ENCODE measurements around the gene AGMAT. TPM values are rescaled to one million over a fixed set of nuclear protein-coding genes. Genes with fewer than 3 reads are reported as not detected.

The AGMAT gene
- total and polyA plus RNA-seq, 2 donors (not counting 1 experiment from before 2014, with no cell fraction given) = 0.52 to 1.2 TPM

GRCh38 chr1:15525050-15526020, 59.5 kb downstream of the AGMAT start:
- H3K27me3 ChIP-seq (ENCODE audit: control insufficient read depth, insufficient read depth, low read length) = no peaks in the 10 kb centered on the region
- H3K4me2 ChIP-seq (ENCODE audit: extremely low read depth, insufficient read depth, low read length) = peak overlapping the region; percentile 53
- H3K9ac ChIP-seq (ENCODE audit: insufficient read depth, low read length) = peak overlapping the region; percentile 44
- H3K79me2 ChIP-seq (ENCODE audit: control insufficient read depth, insufficient read depth, low read length) = peaks cover 14% of the 10 kb centered on the region
- TF ChIP-seq EZH2 (IDR thresholded peaks at IDR 0.05; ENCODE audit: low read length, missing control alignments) (no peak), CTCF (conservative IDR thresholded peaks at IDR 0.05 in 1 of 2, IDR thresholded peaks at IDR 0.05 in 1 of 2; ENCODE audit: low read depth in 1 of 2, low read length in 2 of 2) (no peak)
- no peaks in the 10 kb centered on the region for H3K36me3 ChIP-seq (ENCODE audit: control insufficient read depth, insufficient read depth, low read length)
- H3K9me3 ChIP-seq (ENCODE audit: control insufficient read depth, insufficient read depth, low read depth, low read length) = no peaks in the 10 kb centered on the region
- H3K4me3 ChIP-seq (replicated peaks in 1 of 4; ENCODE audit: control extremely low read depth in 1 of 4, insufficient read depth in 1 of 4, low read depth in 3 of 4, low read length in 4 of 4) = peak overlapping the region; percentile 66 to 79 (median 69)
- H3K27ac ChIP-seq (ENCODE audit: insufficient read depth, low read length) = peak overlapping the region; percentile 78
- no peaks in the 10 kb centered on the region for H4K20me1 ChIP-seq (ENCODE audit: control insufficient read depth, extremely low read depth, insufficient read depth, low read length)
- DNase-seq (ENCODE audit: low read depth in 2 of 2) = peak in 1 of 2 donors; percentile 1
- peaks cover 17% of the 10 kb centered on the region for H3K4me1 ChIP-seq (ENCODE audit: control insufficient read depth, extremely low read depth, insufficient read depth, low read length)
- peak overlapping the region; percentile 94 for H2AFZ ChIP-seq (ENCODE audit: low read length)

- H2AFZ ChIP-seq (ENCODE audit: low read length) = peak overlapping the region; percentile 71
- H3K27ac ChIP-seq (ENCODE audit: insufficient read depth, low read length) = peak overlapping the region; percentile 99
- H3K27me3 ChIP-seq (ENCODE audit: control insufficient read depth, insufficient read depth, low read length) = no peaks in the 10 kb centered on the region
- H3K36me3 ChIP-seq (ENCODE audit: control insufficient read depth, insufficient read depth, low read length) = no peaks in the 10 kb centered on the region
- peaks cover 14% of the 10 kb centered on the region for H3K79me2 ChIP-seq (ENCODE audit: control insufficient read depth, insufficient read depth, low read length)
- H4K20me1 ChIP-seq (ENCODE audit: control insufficient read depth, extremely low read depth, insufficient read depth, low read length) = no peaks in the 10 kb centered on the region
- peak overlapping the region; percentile 33 for H3K4me2 ChIP-seq (ENCODE audit: extremely low read depth, insufficient read depth, low read length)
- H3K9me3 ChIP-seq (ENCODE audit: control insufficient read depth, insufficient read depth, low read depth, low read length) = no peaks in the 10 kb centered on the region
- peak; percentile 95 to 99 for DNase-seq (ENCODE audit: low read depth in 2 of 2)
- peak overlapping the region; percentile 96 for H3K9ac ChIP-seq (ENCODE audit: insufficient read depth, low read length)
- H3K4me1 ChIP-seq (ENCODE audit: control insufficient read depth, extremely low read depth, insufficient read depth, low read length) = peaks cover 17% of the 10 kb centered on the region
- no peak for TF ChIP-seq CTCF (conservative IDR thresholded peaks at IDR 0.05 in 1 of 2, IDR thresholded peaks at IDR 0.05 in 1 of 2; ENCODE audit: low read depth in 1 of 2, low read length in 2 of 2)
- no peak for TF ChIP-seq EZH2 (IDR thresholded peaks at IDR 0.05; ENCODE audit: low read length, missing control alignments)
- H3K4me3 ChIP-seq (replicated peaks in 1 of 4; ENCODE audit: control extremely low read depth in 1 of 4, insufficient read depth in 1 of 4, low read depth in 3 of 4, low read length in 4 of 4) = peak overlapping the region; percentile 50 to 81 (median 65)
Observed at GRCh38 chr1:15524283-15525049, 60.4 kb downstream of the AGMAT start.

GRCh38 chr1:15524021-15524282, 60.9 kb downstream of the AGMAT start, which contains the start of gene CASP9:
CASP9 (minus strand) TSS chr1:15524215; CDS start chr1:15524200, 15 bp downstream.
- no peak for DNase-seq (ENCODE audit: low read depth in 2 of 2)
- no peaks in the 10 kb centered on the region for H4K20me1 ChIP-seq (ENCODE audit: control insufficient read depth, extremely low read depth, insufficient read depth, low read length)
- H3K9me3 ChIP-seq (ENCODE audit: control insufficient read depth, insufficient read depth, low read depth, low read length) = no peaks in the 10 kb centered on the region

More at GRCh38 chr1:15524021-15524282, 60.9 kb downstream of the AGMAT start, which contains the start of gene CASP9:
- Histone ChIP-seq H3K36me3 (ENCODE audit: control insufficient read depth, insufficient read depth, low read length) (no peaks in the 10 kb centered on the region), H3K4me2 (ENCODE audit: extremely low read depth, insufficient read depth, low read length) (peak within 1 kb of the TSS; percentile 81), H3K4me1 (ENCODE audit: control insufficient read depth, extremely low read depth, insufficient read depth, low read length) (peaks cover 17% of the 10 kb centered on the region), H3K4me3 (replicated peaks in 1 of 4; ENCODE audit: control extremely low read depth in 1 of 4, insufficient read depth in 1 of 4, low read depth in 3 of 4, low read length in 4 of 4) (peak within 1 kb of the TSS; percentile 68 to 86 (median 75)), H3K27ac (ENCODE audit: insufficient read depth, low read length) (peak within 1 kb of the TSS; percentile 99), H3K27me3 (ENCODE audit: control insufficient read depth, insufficient read depth, low read length) (no peaks in the 10 kb centered on the region), H3K79me2 (ENCODE audit: control insufficient read depth, insufficient read depth, low read length) (peaks cover 12% of the 10 kb centered on the region), H3K9ac (ENCODE audit: insufficient read depth, low read length) (peak within 1 kb of the TSS; percentile 96), H2AFZ (ENCODE audit: low read length) (peak within 1 kb of the TSS; percentile 94)
- no peak for TF ChIP-seq EZH2 (IDR thresholded peaks at IDR 0.05; ENCODE audit: low read length, missing control alignments)
- no peak for TF ChIP-seq CTCF (conservative IDR thresholded peaks at IDR 0.05 in 1 of 2, IDR thresholded peaks at IDR 0.05 in 1 of 2; ENCODE audit: low read depth in 1 of 2, low read length in 2 of 2)
